ENCODE measurements around the gene MDK. TPM values are rescaled to one million over a fixed set of nuclear protein-coding genes. Genes with fewer than 3 reads are reported as not detected.

Gene MDK
- total and polyA plus RNA-seq, 2 of the 13 experiments (the other 11 are each of a cell fraction or from before 2014, with no cell fraction given) = 312 to 407 TPM

DNA sequence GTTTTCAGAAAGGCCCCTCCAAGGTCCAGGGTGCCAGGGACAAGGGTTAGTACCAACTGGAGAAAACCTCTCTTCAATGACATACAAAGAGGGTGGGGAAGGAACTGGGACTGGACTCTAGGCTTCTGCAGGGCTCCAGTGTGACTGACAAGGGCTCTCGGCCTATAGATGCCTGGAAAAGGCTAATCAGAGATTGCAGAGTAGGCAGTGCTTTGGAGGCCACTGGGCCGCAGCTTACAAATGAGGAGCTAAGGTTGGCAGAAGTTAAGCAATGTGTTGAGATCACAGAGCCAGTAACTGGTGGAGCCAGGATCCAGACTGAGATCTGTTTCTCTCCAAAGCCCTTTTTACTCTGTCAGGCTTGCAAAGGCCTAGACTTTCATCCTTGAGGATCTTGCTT is 41.7 kb upstream of the MDK start:
- no peak overlapping the region for H3K4me3 ChIP-seq (replicated peaks in 1 of 3; ENCODE audit: insufficient read depth in 1 of 3, low read depth in 2 of 3, low read length in 3 of 3)
- in situ Hi-C loops (cut with HindIII; ENCODE audit: extremely low pct_ligation_motif_present, low pct_unique_long_range_greater_than_20kb) = no loop called here
- intact Hi-C loops (cut with micrococcal nuclease; ENCODE audit: unreplicated experiment) = no loop called here

DNA sequence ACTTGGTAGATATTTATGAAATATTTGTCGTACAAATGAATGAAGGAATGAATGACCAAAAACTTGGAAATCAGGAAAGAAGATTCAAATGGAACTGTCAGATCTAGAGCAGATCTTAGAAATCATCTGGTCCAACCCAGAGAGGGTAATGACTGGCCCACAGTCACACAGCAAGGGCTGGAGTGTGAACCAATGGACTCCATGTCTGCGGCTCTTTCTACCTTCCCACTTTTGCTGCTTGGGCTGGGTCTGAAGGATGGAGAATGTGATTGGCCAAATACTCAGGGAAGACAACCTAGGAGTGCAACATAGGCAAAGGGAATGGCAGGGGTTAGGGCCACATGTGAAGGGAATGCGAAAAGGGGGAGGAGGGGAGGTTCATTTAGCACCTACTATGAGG is 40.0 kb upstream of the MDK start:
- Histone ChIP-seq H3K27ac (ENCODE audit: extremely low read length, insufficient read depth, low read length) (no peak overlapping the region), H3K9ac (ENCODE audit: insufficient read depth, low read depth, low read length) (no peak overlapping the region), H3K4me2 (ENCODE audit: low read depth, low read length) (no peak overlapping the region), H2AFZ (ENCODE audit: low read length) (no peak overlapping the region), H3K9me3 (ENCODE audit: low read length) (no peaks in the 10 kb centered on the region), H3K36me3 (replicated peaks in 1 of 2; ENCODE audit: control insufficient read depth in 1 of 2, insufficient read depth in 2 of 2, low read length in 2 of 2) (no peaks in the 10 kb centered on the region), H3K79me2 (ENCODE audit: insufficient read depth, low read length) (no peaks in the 10 kb centered on the region), H4K20me1 (ENCODE audit: insufficient read depth, low read length) (no peaks in the 10 kb centered on the region), H3K4me1 (ENCODE audit: insufficient read depth, low read length) (peaks cover 44% of the 10 kb centered on the region), H3K27me3 (ENCODE audit: control insufficient read depth in 1 of 2, insufficient read depth in 2 of 2, low read length in 2 of 2) (peaks cover 5 to 48% of the 10 kb centered on the region in 2 experiments), H3K4me3 (replicated peaks in 1 of 3; ENCODE audit: insufficient read depth in 1 of 3, low read depth in 2 of 3, low read length in 3 of 3) (no peak overlapping the region)
- BruUV-seq (replicated peaks) = no TSS peak
- 35% methylated on average over 3 of the region's 3 CpGs for WGBS (ENCODE audit: low lambda C conversion rate)
- no peak for ATAC-seq
- intact Hi-C loops (cut with micrococcal nuclease; ENCODE audit: unreplicated experiment) = no loop called here
- in situ Hi-C loops (cut with HindIII; ENCODE audit: extremely low pct_ligation_motif_present, low pct_unique_long_range_greater_than_20kb) = no loop called here
- no peak for FAIRE-seq
- ChIA-PET CTCF (ENCODE audit: low intra/inter-chr PET ratio, low total read pairs) (no interaction called here), POLR2A (no interaction called here)
- DNase-seq (ENCODE audit: low spot score) = no peak
- TF ChIP-seq MAFK (conservative IDR thresholded peaks at IDR 0.05 in 1 of 2, IDR thresholded peaks at IDR 0.05 in 1 of 2; ENCODE audit: low read length in 2 of 2) (no peak), ZNF768 (CRISPR knock-in tag; IDR thresholded peaks at IDR 0.05) (peak; percentile 51; the same call in 1 of the 2 replicates)

More for the DNA sequence above, 41.7 kb upstream of the MDK start:
- ATAC-seq = peak; percentile 22; the same call in 2 of the 3 replicates
- no peaks in the 10 kb centered on the region for H3K79me2 ChIP-seq (ENCODE audit: insufficient read depth, low read length)
- no peaks in the 10 kb centered on the region for H3K9me3 ChIP-seq (ENCODE audit: low read length)
- TF ChIP-seq PHF8 (CRISPR knock-in tag; IDR thresholded peaks at IDR 0.05) (no peak), ZNF546 (CRISPR knock-in tag; conservative IDR thresholded peaks at IDR 0.05) (no peak), SOX6 (IDR thresholded peaks at IDR 0.05) (no peak), SOX6 (CRISPR knock-in tag; IDR thresholded peaks at IDR 0.05) (no peak), HES4 (CRISPR knock-in tag; IDR thresholded peaks at IDR 0.05; ENCODE audit: borderline replicate concordance) (no peak), FLYWCH1 (CRISPR knock-in tag; IDR thresholded peaks at IDR 0.05) (no peak), MAFG (CRISPR knock-in tag; IDR thresholded peaks at IDR 0.05) (no peak), CEBPB (IDR thresholded peaks at IDR 0.05; ENCODE audit: borderline replicate concordance, low read depth, low read length) (peak; percentile 16; the same call in 1 of the 2 replicates), ESRRA (CRISPR knock-in tag; IDR thresholded peaks at IDR 0.05; ENCODE audit: low read depth) (no peak)
- peaks cover 30% of the 10 kb centered on the region for H3K4me1 ChIP-seq (ENCODE audit: insufficient read depth, low read length)
- BruUV-seq (replicated peaks) = no TSS peak
- no peak overlapping the region for H3K4me2 ChIP-seq (ENCODE audit: low read depth, low read length)
- no peaks in the 10 kb centered on the region for H3K36me3 ChIP-seq (replicated peaks in 1 of 2; ENCODE audit: control insufficient read depth in 1 of 2, insufficient read depth in 2 of 2, low read length in 2 of 2)
- H3K27ac ChIP-seq (ENCODE audit: extremely low read length, insufficient read depth, low read length) = no peak overlapping the region
- no peaks in the 10 kb centered on the region for H4K20me1 ChIP-seq (ENCODE audit: insufficient read depth, low read length)
- no peak overlapping the region for H2AFZ ChIP-seq (ENCODE audit: low read length)
- POLR2A ChIA-PET = no interaction called here
- no peak overlapping the region for H3K9ac ChIP-seq (ENCODE audit: insufficient read depth, low read depth, low read length)
- CTCF ChIA-PET (ENCODE audit: low intra/inter-chr PET ratio, low total read pairs) = no interaction called here
- 50% methylated on average over 1 of the region's 2 CpGs for WGBS (ENCODE audit: low lambda C conversion rate)
- no peak for FAIRE-seq
- no peak for DNase-seq (ENCODE audit: low spot score)
- peaks cover 5 to 59% of the 10 kb centered on the region in 2 experiments for H3K27me3 ChIP-seq (ENCODE audit: control insufficient read depth in 1 of 2, insufficient read depth in 2 of 2, low read length in 2 of 2)

All from HepG2 (cell line).